ENCODE results near the gene PLEKHJ1.

The PLEKHJ1 gene

DNA sequence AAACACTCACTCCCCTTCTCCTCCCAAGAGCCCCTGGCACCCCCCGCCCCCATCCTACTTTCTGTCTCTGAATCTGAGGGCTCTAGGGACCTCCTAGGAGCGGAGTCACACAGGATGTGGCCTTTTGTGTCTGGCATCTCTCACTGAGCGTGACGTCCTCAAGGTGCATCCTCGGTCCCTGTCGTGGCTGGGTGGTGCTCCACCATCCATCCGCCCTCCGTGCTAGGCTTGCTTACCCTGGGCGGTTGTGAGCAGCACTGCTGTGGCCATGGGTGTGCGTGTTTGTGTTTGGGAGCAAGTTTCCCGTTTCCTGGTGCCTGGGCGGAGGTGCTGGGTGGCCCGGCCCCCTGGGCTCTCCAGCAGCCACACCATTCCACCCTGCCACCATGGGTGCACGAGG lies 12.2 kb downstream of the PLEKHJ1 start:
- no peak for DNase-seq (ENCODE audit: low read depth)
- TF ChIP-seq, protein P1, sequence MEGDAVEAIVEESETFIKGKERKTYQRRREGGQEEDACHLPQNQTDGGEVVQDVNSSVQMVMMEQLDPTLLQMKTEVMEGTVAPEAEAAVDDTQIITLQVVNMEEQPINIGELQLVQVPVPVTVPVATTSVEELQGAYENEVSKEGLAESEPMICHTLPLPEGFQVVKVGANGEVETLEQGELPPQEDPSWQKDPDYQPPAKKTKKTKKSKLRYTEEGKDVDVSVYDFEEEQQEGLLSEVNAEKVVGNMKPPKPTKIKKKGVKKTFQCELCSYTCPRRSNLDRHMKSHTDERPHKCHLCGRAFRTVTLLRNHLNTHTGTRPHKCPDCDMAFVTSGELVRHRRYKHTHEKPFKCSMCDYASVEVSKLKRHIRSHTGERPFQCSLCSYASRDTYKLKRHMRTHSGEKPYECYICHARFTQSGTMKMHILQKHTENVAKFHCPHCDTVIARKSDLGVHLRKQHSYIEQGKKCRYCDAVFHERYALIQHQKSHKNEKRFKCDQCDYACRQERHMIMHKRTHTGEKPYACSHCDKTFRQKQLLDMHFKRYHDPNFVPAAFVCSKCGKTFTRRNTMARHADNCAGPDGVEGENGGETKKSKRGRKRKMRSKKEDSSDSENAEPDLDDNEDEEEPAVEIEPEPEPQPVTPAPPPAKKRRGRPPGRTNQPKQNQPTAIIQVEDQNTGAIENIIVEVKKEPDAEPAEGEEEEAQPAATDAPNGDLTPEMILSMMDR (IDR thresholded peaks at IDR 0.05; ENCODE audit: control insufficient read depth, extremely low read depth, insufficient read depth) = no peak
- no peak overlapping the region for H3K4me3 ChIP-seq (ENCODE audit: low read depth, low read length)

DNA sequence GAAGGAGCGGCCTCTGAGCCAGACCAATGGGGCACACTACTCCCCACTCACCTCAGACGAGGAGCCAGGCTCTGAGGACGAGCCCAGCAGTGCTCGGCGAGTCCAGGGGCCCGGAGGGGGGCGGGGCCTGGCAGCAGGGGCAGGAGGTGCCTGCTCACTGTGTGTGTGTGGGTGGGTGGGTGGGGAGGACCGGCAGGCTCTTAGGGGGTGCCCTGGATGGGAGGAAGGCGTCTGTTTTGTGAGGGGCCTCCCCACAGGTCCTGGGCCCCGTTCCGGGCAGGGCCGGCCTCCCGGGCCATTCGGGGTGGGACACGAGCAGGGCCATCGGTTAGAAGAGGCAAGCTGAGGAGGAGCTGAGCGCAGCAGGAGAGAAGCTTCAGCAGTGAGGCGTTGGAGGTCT lies 12.7 kb downstream of the PLEKHJ1 start:
- no peak overlapping the region for H3K4me3 ChIP-seq (ENCODE audit: low read depth, low read length)
- DNase-seq (ENCODE audit: low read depth) = no peak
- TF ChIP-seq, protein P1 (IDR thresholded peaks at IDR 0.05; ENCODE audit: control insufficient read depth, extremely low read depth, insufficient read depth) = no peak

DNA sequence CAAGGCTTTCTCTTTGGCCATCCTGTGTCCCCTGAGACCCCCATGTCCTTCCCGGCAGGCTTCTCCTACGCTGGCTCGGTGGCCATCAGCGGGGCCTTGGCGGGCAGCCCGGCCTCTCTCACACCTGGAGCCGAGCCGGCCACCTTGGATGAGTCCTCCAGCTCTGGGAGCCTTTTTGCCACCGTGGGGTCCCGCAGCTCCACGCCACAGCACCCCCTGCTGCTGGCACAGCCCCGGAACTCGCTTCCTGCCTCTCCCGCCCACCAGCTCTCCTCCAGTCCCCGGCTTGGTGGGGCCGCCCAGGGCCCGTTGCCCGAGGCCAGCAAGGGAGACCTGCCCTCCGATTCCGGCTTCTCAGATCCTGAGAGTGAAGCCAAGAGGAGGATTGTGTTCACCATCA lies 14.2 kb downstream of the PLEKHJ1 start:
- DNase-seq (ENCODE audit: low read depth) = no peak
- H3K4me3 ChIP-seq (ENCODE audit: low read depth, low read length) = no peak overlapping the region
- TF ChIP-seq, protein P1 (IDR thresholded peaks at IDR 0.05; ENCODE audit: control insufficient read depth, extremely low read depth, insufficient read depth) = no peak

DNA sequence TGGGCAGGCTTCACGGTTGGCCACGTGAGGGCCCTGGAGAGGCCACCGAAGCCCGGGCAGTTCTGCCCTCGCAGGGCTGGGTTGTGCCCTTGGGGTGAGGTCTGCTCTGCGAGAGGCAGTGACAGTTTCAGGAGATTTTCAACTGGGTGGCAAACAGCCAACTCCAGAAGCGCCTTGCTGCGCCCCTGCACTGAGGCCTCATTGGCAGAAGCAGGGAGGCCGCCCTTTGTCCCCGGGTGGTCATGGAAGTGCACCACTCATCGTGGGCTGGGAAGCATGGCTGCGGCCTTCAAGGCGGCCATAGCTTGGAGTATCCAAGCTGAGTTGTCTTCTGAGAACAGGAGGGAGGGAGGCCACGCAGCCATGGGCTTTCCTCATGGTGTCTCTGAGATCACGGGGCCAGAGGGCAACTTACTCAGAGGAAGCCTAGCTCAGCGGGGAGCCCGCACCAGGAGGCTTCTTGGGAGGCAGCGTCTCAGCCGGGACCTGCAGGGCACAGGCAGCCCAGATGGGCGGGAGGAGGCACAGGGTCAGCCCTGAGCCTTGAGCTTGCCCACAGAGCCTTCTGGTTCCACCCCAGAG lies 14.8 kb downstream of the PLEKHJ1 start:
- no peak overlapping the region for H3K4me3 ChIP-seq (ENCODE audit: low read depth, low read length)
- TF ChIP-seq, protein P1 (IDR thresholded peaks at IDR 0.05; ENCODE audit: control insufficient read depth, extremely low read depth, insufficient read depth) = no peak
- DNase-seq (ENCODE audit: low read depth) = no peak

DNA sequence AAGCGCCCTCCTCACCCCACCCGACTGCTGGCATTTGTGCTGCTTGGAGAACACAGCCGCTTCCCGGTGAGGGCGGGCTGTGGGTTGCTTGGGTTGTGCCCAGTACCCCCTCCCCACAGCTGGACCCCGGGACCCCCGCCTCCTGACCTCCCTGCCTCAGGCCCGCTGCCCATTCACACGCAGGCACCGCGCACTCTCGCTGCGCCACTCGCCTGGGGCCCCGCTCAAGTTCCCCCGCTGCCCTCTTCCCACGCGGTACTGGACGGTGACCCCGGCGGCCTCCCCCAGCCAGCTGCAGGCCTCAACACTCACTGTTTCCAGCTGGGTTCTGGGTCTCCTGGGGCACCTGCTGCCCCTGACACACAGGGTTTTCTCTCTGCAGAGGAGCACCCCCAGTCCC lies 16.4 kb downstream of the PLEKHJ1 start:
- H3K4me3 ChIP-seq (ENCODE audit: low read depth, low read length) = no peak overlapping the region
- DNase-seq (ENCODE audit: low read depth) = no peak
- TF ChIP-seq, protein P1 (IDR thresholded peaks at IDR 0.05; ENCODE audit: control insufficient read depth, extremely low read depth, insufficient read depth) = no peak

DNA sequence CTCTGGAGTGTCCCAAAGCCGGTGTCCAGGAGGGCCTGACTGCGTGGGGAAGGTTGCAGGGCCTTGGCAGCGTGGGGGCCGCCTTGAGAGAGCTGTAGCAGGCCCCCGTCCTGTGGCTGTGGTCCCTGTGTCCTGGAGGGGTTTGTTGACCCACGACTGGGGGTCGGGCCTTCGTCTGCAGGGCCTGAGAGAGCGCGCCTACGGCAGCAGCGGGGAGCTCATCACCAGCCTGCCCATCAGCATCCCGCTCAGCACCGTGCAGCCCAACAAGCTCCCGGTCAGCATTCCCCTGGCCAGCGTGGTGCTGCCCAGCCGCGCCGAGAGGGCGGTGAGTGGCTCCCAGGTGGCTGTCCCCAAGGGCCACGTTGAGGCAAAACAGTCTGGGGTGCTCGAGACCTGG lies 18.5 kb downstream of the PLEKHJ1 start:
- H3K4me3 ChIP-seq (ENCODE audit: low read depth, low read length) = no peak overlapping the region
- TF ChIP-seq, protein P1 (IDR thresholded peaks at IDR 0.05; ENCODE audit: control insufficient read depth, extremely low read depth, insufficient read depth) = no peak
- no peak for DNase-seq (ENCODE audit: low read depth)

All from LNCaP clone FGC (cell line).